Suprapubic skin (tissue), 4 donors: ENCODE results near the gene INTS6L. TPM values are rescaled to one million over a fixed set of nuclear protein-coding genes. Genes with fewer than 3 reads are reported as not detected.
"Not testable (repeated sequence)": the region's sequence is repeated elsewhere in the genome, so short reads cannot be mapped to it uniquely, and the experiment has no call there.

Experiments
- DNase-seq, 2 donors: peaks; one replicate each; pipeline ENCODE4 v3.0.0-alpha.2; 2019; ENCODE audit warnings: low spot score in 2 of 2
- H3K27ac ChIP-seq: fragments of 200-600 bp; sonication (generic); one replicate; pipeline ENCODE4 v1.5.1; 2019
- H3K27me3 ChIP-seq: fragments of 200-600 bp; sonication (generic); one replicate; pipeline ENCODE4 v1.5.1; 2019
- H3K36me3 ChIP-seq: fragments of 200-600 bp; sonication (generic); one replicate; pipeline ENCODE4 v1.5.1; 2019
- H3K4me1 ChIP-seq: fragments of 200-600 bp; sonication (generic); one replicate; pipeline ENCODE4 v1.5.1; 2019
- H3K4me3 ChIP-seq: fragments of 200-600 bp; sonication (generic); one replicate; pipeline ENCODE4 v1.5.1; 2019; ENCODE audit warnings: mild to moderate bottlenecking
- H3K9me3 ChIP-seq: fragments of 200-600 bp; sonication (generic); one replicate; pipeline ENCODE4 v1.5.1; 2019
- EP300 ChIP-seq: sonication (generic); formaldehyde crosslinking; IDR thresholded peaks from one replicate; pipeline ENCODE4 v1.6.1; 2017; ENCODE audit warnings: antibody characterized with exemption
- POLR2A ChIP-seq, 2 donors: fragments of 450-650 bp; IDR thresholded peaks; one replicate each; pipeline ENCODE4 v1.6.1; 2017; ENCODE audit warnings: antibody characterized with exemption in 2 of 2, mild to moderate bottlenecking in 2 of 2, moderate library complexity in 2 of 2
- POLR2AphosphoS5 ChIP-seq, 3 donors: sonication (generic); formaldehyde crosslinking; IDR thresholded peaks; one replicate each; pipeline ENCODE4 v1.6.1; 2017; ENCODE audit warnings: antibody characterized with exemption in 3 of 3
- WGBS: methylation state at CpG from one replicate; pipeline ENCODE4 v1.1.5; 2018; 5-methylcytosine and 5-hydroxymethylcytosine counted together
- total RNA-seq, 4 donors: library from RNA; depleted of rRNA; stranded (reverse); fragments of >200 nt; gene quantifications; one replicate each; pipeline ENCODE4 v1.1.0, GENCODE V29; 2016
- TF ChIP-seq, protein P1 (sequence below), 2 donors: fragments of 200-600 bp in 1 of 2; fragments of 450-650 bp in 1 of 2; sonication (generic) in 1 of 2; IDR thresholded peaks; one replicate each; pipeline ENCODE4 v1.5.1; 2016 to 2019; ENCODE audit warnings: antibody characterized with exemption in 2 of 2, mild to moderate bottlenecking in 1 of 2, moderate library complexity in 1 of 2

INTS6L gene
- total RNA-seq, 4 donors from 2014 or later: 9.2 to 28.8 (median 12.6) TPM

DNA sequence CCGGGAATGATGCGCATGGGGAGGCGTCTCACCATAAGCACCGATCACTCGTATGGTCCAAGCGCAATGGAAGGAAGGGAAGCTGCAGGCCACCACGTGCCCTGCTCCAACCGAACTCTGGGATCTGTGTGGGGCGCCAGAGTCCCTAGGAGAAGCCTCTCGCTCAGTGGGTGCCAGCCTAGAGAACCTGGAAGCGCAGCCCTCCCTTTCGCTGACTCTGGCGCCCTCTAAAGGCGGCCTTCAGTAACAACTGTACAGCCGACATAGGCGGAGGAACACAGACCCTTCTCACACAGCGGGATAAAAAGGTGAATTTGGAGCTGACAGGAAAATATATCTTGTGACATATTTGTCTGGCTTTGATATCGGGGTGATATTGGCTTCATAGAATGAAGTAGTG, 76.0 kb downstream of the INTS6L start:
- no peak for TF ChIP-seq POLR2A (IDR thresholded peaks at IDR 0.05)
- DNase-seq: no peak

DNA sequence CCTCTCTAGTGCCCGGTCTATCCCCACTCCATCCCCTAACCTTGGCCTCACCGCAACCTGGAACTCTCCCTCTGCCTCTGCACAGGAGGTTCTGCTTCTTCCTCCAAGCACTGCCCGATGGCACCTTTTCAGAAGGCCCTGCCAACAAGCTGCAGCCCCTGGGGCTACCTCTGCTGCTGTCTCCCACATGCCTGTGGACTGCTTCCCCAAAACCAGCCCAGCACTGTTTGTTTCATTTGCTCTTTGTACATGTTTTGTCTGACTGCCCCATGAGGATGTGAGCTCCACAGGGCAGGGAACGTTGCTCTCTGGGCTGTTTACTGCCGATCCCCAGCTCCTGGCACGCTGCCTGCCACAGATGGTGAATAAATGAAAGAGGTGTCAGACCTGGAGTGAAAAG, 85.4 kb downstream of the INTS6L start:
- TF ChIP-seq POLR2A (IDR thresholded peaks at IDR 0.05) (no peak), EP300 (no peak), POLR2AphosphoS5 (IDR thresholded peaks at IDR 0.05) (no peak)
- TF ChIP-seq, protein P1, sequence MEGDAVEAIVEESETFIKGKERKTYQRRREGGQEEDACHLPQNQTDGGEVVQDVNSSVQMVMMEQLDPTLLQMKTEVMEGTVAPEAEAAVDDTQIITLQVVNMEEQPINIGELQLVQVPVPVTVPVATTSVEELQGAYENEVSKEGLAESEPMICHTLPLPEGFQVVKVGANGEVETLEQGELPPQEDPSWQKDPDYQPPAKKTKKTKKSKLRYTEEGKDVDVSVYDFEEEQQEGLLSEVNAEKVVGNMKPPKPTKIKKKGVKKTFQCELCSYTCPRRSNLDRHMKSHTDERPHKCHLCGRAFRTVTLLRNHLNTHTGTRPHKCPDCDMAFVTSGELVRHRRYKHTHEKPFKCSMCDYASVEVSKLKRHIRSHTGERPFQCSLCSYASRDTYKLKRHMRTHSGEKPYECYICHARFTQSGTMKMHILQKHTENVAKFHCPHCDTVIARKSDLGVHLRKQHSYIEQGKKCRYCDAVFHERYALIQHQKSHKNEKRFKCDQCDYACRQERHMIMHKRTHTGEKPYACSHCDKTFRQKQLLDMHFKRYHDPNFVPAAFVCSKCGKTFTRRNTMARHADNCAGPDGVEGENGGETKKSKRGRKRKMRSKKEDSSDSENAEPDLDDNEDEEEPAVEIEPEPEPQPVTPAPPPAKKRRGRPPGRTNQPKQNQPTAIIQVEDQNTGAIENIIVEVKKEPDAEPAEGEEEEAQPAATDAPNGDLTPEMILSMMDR (IDR thresholded peaks at IDR 0.05): no peak
- no peak for DNase-seq

More for the DNA sequence above, 76.0 kb downstream of the INTS6L start:
- Histone ChIP-seq H3K4me1 (no peaks in the 10 kb centered on the region), H3K9me3 (no peaks in the 10 kb centered on the region), H3K27ac (no peak overlapping the region), H3K27me3 (no peaks in the 10 kb centered on the region), H3K4me3 (no peak overlapping the region), H3K36me3 (no peaks in the 10 kb centered on the region)
- 60% methylated on average over 18 of the region's 18 CpGs for WGBS

DNA sequence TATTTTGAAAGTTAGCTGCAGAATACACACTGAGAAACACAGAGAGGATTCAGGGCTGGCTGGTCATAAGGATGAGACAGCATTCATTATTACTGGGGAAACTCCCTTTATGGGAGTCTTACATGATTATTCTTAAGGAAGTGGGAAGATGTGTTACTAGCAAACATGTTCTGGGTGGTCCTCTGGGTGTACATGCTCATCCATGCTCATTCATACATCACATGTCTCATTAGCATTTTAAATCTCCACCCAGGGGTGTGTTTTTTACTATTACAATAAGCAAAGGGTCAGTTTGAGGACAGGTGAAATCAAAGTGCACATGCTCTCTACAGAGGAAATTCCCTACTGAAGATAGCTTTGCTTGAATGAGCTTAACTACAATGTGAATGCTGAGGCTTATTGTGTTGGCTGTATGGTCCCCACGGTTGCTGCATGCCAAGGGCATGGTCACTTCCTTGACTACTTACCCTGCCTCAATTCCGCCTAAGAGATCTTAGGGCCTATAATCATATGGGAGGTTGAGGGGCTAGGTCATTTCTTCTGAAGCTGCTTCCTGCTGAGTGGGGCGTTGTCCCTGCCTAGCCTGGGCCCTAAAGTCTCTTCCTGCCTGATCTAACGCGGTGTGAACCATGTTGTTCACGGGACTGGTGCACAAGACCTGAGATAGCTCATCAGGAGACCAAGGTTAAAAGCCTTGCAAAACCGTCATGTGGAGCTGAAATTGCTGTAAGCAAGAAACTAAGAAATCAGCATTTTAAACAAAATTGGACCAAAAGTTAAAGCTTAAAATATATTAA, 104.1 kb downstream of the INTS6L start:
- 69% methylated on average over 5 of the region's 7 CpGs for WGBS
- H3K27me3 ChIP-seq: not testable (repeated sequence)

More for the DNA sequence above, 85.4 kb downstream of the INTS6L start:
- H3K4me3 ChIP-seq: no peak overlapping the region
- H3K4me1 ChIP-seq: no peaks in the 10 kb centered on the region
- no peak overlapping the region for H3K27ac ChIP-seq
- H3K36me3 ChIP-seq: no peaks in the 10 kb centered on the region
- H3K27me3 ChIP-seq: no peaks in the 10 kb centered on the region
- H3K9me3 ChIP-seq: no peaks in the 10 kb centered on the region
- 56% methylated on average over 6 of the region's 6 CpGs for WGBS

DNA sequence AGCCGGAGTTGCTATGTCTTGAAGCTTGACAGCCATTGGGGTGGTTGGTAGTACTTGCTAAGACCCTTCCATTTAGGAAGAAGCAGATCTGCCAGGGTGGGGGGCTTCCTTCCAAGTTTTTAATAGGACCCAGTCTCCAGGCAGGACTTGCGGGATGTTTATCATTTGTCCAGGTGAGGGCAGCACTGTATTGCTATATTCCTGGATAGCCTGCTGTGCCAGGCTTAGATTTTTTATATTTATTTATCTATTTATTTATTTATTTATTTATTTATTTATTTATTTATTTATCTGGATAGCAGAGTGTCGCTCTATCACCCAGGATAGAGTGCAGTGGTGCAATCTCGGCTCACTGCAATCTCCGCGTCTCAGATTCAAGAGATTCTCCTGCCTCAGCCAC, 105.5 kb downstream of the INTS6L start:
- no peaks in the 10 kb centered on the region for H3K9me3 ChIP-seq
- 80% methylated on average over 6 of the region's 6 CpGs for WGBS
- no peaks in the 10 kb centered on the region for H3K4me1 ChIP-seq
- H3K27me3 ChIP-seq: no peaks in the 10 kb centered on the region
- no peak overlapping the region for H3K27ac ChIP-seq
- H3K36me3 ChIP-seq: no peaks in the 10 kb centered on the region
- TF ChIP-seq, protein P1 (IDR thresholded peaks at IDR 0.05): no peak
- TF ChIP-seq POLR2A (IDR thresholded peaks at IDR 0.05) (no peak), POLR2AphosphoS5 (IDR thresholded peaks at IDR 0.05) (no peak)
- no peak for DNase-seq
- no peak overlapping the region for H3K4me3 ChIP-seq

More for the DNA sequence above, 104.1 kb downstream of the INTS6L start:
- H3K9me3 ChIP-seq, H3K36me3 ChIP-seq, H3K4me3 ChIP-seq, DNase-seq, H3K27ac ChIP-seq, H3K4me1 ChIP-seq: not testable (repeated sequence)

DNA sequence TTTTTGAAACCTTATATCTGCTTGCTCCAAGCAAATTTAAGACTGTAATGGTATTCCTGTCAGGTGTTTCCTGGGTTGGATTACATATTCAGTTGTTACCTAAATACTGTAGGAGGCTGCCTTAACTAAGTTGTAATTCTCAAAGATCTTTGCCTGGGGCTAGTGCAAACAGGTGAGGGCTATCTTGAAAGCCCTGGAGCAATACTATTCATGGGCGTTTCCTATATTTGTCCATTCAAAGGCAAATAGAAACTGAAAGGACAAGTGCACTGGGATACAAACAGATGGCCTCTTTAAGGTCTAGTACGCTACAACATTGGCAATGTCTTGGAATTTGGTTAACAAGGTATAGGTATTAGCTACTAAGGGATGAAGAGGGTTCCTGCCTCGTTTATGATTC, 108.9 kb downstream of the INTS6L start:
- Histone ChIP-seq H3K27me3 (no peaks in the 10 kb centered on the region), H3K4me1 (no peaks in the 10 kb centered on the region), H3K4me3 (no peak overlapping the region), H3K36me3 (no peaks in the 10 kb centered on the region), H3K27ac (no peak overlapping the region), H3K9me3 (no peaks in the 10 kb centered on the region)
- 53% methylated on average over 3 of the region's 3 CpGs for WGBS
- TF ChIP-seq EP300: no peak
- TF ChIP-seq POLR2AphosphoS5 (IDR thresholded peaks at IDR 0.05): no peak
- TF ChIP-seq POLR2A (IDR thresholded peaks at IDR 0.05): no peak
- no peak for DNase-seq

Other genes starting within 250 kb of the INTS6L start
- gene ETDC, start 211.2 kb upstream of the INTS6L start, total RNA-seq: not detected
- gene ZNF75D, start 176.6 kb upstream of the INTS6L start, total RNA-seq: 10 to 100 TPM in 1 of 4 donors, 1 to 10 TPM in 3; 2.5 to 15.4 (median 6.1) TPM
- 10 to 100 TPM in 1 of 4 donors, 1 to 10 TPM in 3; 1.4 to 10.3 (median 3.3) TPM for gene ZNF449, start 175.9 kb upstream of the INTS6L start, total RNA-seq
- gene SMIM10L2A, start 98.7 kb upstream of the INTS6L start, total RNA-seq: 1 to 10 TPM; 1.4 to 5.1 (median 3.3) TPM
- gene CT45A1, start 193.0 kb downstream of the INTS6L start, total RNA-seq: not detected
- not detected for gene CT45A3, start 247.5 kb downstream of the INTS6L start, total RNA-seq